ENCODE results near the gene FYB1.

- TF ChIP-seq EZH2 (IDR thresholded peaks at IDR 0.05; ENCODE audit: insufficient read depth, low read length), result no peak
- no peak for TF ChIP-seq CTCF (IDR thresholded peaks at IDR 0.05; ENCODE audit: insufficient read depth, low read depth, low read length)
Observed at GRCh38 chr5:39201781-39202596, 17.4 kb downstream of the FYB1 start.
